Measurements from ENCODE around the gene SH3BP5.

The SH3BP5 gene

DNA sequence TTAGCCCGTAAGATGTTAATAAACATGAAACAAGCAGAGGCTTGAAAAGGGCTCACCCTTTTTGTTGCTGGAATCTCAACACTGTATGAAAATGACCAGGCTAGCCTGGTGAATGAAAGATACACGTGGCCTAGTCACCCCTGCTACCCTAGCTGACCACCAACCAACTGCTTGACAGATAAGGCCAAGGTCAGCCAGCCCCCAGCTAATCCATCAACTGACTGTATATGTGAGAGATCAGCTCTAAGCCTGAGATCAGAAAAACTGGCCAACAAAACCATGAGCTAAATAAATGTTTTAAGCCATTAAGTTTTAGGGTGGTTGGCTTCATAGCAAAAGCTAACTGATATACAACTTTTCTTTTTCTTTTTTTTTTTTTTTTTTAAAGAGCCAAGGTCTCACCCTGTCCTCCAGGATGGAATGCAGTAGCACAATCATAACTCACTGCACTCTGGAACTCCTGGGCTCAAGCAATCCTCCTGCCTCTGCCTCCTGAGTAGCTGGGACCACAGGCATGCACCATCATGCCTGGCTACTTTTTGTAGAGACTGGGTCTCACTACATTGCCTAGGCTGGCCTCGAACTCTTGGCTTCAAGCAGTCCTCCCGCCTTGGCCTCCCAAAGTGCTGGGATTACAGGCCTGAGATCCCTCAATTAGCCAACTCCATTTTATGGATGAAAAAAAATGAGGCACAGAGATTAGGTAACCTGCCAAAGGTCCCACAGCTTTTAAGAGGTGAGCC lies 34.6 kb downstream of the SH3BP5 start:
- DNase-seq (ENCODE audit: low spot score): no peak

DNA sequence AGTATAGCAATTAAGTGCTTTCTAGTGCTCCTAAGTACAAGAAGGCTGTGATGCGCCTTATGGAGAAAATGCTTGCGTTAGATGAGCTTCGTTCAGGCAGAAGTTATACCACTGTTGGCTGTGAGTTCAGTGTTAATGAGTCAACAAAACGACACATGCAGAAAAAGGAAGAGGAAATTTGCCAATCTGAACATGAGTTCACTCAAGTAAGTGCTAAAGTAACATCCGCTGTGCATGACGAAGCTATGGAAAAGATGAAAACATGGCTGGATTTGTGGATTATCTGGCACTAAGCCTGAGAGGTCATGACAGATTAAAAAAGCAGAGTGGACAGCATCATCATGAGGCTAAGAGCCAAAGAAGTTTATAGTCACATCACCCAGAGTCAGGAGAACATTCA lies 36.9 kb downstream of the SH3BP5 start:
- peak; percentile 95 for DNase-seq (ENCODE audit: low spot score)

DNA sequence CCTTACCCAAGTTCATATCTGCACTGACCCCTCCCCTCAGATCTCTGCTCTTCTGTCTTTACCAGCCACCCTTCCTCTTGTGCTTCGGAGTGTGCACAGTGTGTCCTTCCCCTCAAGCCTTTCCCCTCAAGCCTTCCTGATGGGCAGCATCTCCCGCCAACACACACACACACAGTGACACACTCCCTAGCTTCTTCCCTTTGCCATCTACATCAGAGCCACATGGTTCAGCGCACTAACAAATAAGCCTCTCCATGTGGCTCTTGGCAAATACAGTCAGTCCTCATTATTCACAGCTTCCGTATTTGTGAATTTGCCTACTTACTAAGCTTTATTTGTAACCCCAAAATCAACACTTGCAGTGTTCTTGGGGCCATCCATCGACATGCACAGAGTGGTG lies 37.5 kb downstream of the SH3BP5 start:
- no peak for DNase-seq (ENCODE audit: low spot score)

DNA sequence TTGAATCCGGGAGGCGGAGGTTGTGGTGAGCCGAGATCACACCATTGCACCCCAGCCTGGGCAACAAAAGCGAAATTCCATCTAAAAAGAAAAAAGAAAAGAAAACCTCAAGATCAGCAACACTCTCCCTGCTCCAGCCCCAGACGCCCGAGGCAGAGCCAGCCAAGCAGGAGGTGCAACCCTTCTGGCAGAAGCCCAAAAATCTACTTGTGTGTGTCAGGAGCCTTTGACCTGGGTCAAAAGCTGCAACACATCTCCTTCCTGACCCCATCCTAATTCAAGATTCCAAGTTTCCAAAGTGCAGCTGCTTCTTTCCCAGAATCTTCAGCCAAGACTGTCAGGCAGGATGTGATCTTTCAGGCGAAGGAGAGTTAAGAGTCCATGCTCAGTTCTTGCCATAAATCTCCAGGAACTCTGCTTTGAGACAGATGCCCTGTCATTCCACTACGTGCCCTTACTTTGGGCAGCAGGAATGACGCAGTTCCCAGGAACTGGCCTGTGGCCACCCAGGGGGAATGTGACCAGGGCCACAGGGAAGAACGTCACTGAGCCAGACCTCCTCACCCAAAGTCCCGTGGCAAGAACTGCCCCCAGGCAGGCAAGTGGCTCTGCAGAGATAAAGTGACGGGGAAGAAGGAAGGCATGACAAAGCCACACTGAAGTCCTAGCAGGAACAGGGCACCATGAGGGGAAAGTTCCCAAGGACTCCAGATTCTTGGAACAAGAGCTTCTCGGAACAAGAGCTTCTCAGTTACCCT lies 39.4 kb downstream of the SH3BP5 start:
- peak; percentile 53 for DNase-seq (ENCODE audit: low spot score)

DNA sequence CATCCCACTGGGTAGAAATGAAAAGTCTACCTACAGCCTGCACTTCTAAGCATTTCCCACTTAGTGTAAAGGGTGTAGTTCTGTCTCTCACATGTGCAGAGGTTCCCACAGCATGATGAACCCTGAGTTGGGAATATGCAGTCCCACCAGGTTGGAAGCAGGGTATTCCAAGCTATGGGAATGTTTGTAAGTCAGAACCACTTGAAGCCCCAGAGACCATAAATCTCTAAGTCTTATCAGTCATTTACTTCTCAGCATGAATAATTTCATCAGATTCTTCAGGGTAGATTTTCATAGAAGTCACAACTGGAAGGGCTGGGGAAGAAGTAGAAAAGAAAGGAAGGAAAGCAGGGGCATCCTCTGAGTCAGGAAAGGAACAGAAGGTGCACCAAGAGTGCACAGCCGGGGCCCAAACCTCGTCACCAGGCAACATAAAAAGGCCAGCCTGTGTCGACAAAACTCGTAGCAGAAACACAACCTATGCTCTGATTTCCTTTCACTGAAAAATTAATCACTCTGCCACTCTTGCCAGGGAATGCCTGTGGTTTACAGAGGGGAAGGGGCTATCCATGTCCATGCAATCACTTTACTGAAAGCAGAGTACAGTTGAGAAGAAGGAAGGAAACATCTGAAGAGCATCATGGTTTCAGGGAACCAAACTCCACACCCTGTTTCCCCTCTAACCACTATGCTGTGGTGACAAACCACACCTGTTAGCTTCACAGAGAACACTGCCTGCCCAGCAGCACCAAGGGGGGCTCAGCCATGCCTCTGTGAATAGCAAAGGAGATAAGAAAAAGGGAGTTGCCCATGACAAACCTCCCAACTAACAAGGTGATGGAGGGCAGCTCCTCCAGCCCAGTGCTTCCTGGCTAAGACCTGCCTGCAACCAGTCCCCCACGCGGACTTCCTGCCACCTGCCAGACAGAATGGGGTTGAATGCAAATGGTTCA lies 40.5 kb downstream of the SH3BP5 start:
- no peak for DNase-seq (ENCODE audit: low spot score)

DNA sequence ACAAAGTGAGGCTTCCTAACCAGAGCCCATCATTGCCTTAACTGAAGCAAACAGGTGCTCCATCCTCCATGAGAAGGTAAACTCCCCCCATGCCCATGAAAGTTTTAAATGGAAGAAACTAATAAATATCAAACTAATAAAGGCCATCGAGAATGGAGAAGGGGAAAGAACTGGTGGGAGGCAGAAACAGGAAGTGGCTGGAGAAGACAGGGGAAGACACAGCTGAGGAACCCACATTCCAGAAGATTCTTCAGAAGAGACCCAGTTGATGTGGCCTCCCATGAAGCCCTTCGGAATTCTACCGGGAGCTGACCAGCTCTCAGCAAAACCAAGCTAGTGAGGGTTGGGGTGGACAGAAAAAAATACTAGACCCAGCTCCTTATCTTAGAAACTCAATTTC lies 41.6 kb downstream of the SH3BP5 start:
- no peak for DNase-seq (ENCODE audit: low spot score)

DNA sequence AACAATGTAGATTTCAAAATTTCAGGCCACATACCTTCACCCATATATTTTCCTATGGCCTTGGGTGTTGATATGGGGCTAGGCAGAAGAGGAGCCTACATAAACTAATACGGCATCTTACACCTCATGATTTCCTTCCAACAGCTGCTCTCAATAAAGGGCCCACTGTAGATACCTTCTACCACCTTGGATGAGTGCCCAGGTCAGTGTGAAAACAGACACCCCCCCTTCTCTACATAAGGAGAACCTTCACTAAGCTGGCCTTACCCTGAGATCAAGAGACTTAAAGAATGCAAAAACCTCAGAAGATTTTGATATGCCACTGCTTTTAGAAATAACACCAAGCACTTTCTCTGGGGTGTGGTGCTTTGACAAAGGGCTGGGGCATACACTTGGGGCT lies 42.7 kb downstream of the SH3BP5 start:
- DNase-seq (ENCODE audit: low spot score): no peak

DNA sequence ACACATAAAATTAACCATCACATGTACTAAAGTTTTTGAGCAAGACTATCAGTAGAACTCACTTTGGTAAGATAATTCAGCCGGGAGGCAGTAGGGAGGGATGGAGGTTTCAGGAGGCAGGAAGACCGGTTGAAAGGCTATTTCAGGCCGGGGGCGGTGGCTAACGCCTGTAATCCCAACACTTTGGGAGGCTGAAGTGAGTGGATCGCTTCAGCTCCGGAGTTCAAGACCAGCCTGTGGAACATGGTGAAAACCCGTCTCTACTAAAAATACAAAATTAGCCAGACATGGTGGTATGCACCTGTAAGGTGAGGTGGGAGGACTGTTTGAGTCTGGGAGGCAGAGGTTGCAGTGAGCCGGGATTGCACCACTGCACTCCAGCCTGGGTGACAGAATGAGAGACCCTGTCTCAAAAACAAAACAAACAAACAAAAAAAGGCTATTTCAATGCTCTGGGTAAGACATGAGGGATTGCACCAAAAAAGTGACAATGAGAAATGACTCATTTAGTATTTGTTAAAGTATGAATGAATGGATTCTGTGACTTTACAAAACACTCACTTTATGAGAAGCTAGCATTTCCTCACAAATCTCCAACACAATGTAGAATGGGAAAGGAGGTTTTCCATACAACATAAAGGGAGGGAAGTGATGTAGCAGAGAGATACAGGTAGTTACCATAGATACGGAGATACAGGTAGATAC lies 43.9 kb downstream of the SH3BP5 start:
- no peak for DNase-seq (ENCODE audit: low spot score)

DNA sequence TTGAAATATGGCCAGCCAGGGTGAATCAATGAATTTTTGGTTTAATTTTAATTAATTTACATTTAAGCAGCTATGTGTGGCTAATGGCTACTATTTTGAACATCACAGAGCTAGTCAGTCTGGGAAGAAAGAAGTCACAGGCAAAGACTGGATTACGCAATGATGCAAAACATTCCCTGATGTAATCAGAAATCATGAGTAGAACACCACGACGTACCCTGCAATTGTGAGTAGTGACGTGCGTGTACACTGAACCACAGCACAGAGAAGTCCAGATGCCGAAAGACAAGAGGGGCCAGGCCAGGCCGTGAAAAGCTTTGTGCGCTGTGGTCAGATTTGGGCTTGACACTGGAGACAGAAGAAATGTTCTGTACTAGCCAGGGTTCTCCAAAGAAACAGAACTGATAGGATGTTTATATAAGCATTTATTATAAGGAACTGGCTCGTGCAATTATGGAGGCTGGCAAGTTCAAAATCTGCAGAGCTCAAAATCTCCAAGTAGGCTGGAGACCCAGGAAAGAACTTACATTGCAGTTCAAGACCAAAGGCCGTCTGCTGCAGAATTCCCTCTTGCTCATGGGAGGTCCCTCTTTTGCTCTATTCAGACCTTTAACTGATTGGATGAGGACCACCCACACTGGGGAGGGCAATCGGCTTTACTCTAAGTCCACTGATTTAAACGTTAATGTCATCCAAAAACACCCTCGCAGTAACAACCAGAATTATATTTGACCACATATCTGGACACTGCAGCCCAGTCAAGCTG lies 44.6 kb downstream of the SH3BP5 start:
- DNase-seq (ENCODE audit: low spot score): no peak

DNA sequence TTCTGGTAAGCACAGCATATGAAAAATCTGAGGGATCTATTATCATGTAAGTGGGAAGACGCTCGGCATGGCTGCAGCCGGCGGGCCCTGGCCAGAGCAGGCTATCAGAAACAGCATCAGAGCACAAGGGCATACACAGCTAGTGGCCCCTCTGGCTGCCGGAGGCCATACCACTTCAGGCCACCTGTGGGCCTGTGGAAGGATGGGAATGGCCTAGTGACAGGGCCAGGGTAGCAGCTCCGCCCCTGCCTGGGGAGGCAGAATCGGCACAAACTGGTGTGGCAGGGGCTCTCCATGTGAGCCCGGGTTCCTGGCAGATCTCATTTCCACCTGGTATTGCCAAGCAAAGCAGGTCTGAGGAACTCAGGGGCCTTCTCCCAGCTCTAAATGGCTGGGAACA lies 46.4 kb downstream of the SH3BP5 start:
- no peak for DNase-seq (ENCODE audit: low spot score)

DNA sequence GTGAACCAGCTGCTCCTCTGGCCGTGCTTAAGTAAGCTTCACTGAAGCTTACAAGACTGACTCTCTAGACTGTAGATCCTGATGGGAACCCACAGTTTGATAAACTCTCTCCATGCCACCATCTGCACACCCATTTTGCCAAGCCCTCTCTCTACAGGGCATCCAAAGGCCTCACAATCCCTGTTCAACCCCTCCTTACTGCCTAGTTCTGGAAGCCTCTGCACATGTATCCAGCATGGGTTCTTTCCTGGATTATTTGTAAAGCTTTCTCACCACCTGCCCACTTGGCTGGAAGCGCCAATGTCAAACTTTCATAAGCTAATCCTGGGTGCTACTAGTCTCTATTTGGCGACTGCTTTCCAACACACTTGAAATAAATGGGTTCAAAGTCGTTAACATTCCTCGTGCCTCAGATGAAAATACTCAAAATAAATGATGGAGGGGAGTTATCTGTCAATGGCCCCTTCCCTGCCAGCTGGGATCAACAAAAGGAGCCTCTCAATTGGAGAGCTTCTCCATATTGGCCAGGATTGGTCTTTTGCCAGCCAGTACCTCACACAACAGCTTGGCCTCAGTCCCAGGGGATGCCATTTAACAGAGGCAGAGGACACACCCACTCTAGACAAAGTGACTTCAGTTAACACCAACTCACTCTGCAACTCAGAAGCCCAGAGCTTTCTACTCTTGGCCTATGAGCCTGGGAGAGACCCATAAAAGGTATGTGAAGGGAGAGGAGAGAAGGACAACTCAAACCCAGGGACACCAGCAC lies 48.1 kb downstream of the SH3BP5 start:
- no peak for DNase-seq (ENCODE audit: low spot score)

DNA sequence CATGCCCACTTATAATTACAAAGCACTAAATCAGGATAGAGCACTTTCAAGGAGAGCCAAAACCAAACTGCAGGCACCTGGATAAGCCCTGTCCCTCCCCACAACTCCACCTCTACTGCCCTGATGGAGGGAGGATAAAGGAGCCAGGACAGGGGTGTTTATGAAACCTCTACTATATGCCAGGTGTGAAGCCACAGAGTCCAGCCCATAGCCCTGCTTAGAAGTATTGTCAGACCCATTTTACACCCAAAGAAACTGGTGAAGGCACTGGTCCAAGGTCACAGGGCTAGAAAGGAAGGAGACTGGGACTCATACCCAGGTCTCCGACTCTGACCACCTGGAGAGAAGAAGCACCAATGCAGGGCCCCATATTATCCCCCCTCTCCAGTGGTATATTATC lies 48.7 kb downstream of the SH3BP5 start:
- DNase-seq (ENCODE audit: low spot score): no peak

DNA sequence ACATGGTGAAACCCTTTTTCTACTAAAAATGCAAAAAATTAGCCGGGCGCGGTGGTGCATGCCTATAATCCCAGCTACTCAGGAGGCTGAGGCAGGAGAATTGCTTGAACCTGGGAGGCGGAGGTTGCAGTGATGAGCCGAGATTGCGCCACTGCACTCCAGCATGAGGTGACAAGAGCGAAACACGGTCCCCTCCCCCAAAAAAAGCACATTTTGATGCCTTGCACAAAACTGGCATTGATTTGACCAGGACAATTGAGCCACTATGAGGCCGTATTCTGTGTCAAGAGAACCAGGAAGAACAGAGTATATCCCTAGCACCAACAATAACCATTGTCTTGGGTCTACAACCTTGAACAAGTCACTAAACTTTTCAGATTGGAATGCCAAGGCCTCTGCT lies 50.6 kb downstream of the SH3BP5 start:
- DNase-seq (ENCODE audit: low spot score): no peak

DNA sequence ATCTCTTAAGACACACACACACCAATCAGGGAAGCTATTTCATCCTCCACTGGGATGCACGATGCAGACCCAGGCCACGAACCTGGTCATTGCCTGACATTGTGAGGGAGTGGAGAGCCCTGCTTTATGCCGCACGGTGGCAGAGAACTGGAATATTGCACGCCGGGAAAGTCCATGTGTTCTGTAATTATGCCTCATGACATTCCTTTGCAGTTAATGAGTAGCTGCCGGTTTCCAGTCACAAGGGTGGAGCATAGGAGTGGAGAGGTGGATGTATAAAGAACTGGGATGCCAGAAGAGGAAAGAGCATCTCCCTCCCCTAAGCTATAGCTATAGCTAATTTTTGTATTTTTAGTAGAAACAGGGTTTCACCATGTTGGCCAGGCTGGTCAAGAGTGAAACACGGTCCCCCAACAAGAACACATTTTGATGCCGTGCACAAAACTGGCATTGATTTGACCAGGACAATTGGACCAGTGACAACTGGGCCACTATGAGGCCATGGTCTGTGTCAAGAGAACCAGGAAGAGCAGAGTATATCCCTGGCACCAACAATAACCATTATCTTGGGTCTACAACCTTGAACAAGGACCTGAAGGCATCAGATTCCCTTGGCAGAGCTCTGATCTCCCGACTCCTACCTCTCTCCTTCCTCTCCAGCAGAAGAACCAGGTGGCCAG lies 51.4 kb downstream of the SH3BP5 start:
- DNase-seq (ENCODE audit: low spot score): no peak

DNA sequence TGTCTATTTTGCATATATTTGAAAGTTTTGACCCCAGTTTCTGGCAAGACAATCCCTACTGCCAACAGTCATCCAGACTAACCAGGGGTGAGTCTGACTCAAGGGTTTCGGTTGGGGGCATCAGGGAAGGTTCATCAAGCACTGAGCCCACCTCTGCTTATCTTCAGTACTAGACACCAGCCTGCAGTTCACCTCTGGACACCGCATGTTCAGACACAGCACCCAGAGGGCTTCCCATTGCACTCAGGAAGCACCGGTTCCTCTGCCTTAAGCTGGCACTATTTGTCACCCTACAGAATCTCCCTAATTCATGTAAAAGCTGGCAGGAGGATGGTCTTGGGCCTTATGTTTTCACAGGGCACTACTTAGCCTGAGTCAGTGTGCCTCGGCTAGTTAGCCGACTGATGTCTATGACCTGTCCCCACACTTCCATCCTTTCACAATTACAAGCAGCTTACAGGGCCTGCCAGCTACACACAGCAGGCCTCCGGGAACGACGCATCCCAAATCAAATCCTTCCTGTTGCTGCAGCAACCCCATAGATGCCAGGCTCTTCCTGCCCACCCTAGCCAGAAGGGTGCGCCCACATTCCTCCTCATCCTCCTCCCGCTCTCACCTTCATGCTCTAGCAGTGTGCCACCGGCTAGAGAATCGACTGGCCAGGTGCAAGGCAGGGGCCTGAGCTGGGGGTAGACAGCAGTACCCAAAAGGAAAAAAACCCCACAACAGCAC lies 52.5 kb downstream of the SH3BP5 start:
- DNase-seq (ENCODE audit: low spot score): no peak

DNA sequence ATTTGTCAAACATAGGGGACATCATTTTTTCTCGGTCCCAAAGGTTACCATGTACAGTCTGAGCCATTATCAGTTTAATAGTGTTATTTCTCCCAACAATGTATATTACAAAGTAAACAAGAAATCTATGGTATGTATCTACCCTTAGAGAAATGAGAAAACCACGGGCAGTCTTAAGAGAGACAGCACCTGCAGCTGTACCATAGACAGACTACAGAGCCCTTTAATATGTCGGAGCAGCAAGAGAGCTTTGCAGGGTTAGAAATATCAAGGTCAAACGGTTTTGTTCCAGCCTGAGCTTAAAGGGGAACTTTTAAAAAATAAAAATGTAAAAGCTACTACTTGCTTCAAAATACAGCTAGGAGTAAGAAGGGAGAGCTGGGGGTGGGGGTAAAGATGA lies 53.2 kb downstream of the SH3BP5 start:
- DNase-seq (ENCODE audit: low spot score): no peak

DNA sequence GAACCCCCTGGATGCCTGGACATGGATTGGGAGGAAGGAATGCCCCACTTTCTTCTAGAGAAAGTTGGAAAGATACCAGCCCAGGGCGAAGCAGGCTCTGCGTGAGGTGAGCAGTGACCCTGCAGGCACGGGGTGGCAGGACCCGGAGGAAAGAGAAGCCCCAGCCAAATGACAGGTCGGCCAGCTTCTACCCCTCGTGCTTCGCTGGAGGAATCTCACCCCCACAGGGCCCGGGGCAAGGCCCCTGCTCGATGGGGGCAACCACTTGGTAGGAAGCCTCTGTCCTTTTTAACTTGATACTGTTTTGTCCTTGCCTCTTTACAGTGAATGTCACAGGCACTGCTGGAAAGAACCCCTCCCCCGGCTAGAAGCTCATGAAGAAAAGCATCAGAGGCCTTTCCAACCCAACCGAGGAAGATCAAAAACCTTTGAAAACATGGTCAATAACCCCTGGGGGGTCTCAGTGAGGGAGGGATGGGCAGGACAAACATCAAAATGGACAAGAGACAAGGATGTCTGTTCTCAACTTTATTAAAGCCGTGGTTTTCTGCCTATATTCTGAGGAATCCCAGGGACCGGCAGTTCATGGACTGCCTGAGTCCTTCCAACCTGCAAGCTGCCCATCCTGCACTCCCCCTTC lies 54.4 kb downstream of the SH3BP5 start:
- DNase-seq (ENCODE audit: low spot score): no peak

DNA sequence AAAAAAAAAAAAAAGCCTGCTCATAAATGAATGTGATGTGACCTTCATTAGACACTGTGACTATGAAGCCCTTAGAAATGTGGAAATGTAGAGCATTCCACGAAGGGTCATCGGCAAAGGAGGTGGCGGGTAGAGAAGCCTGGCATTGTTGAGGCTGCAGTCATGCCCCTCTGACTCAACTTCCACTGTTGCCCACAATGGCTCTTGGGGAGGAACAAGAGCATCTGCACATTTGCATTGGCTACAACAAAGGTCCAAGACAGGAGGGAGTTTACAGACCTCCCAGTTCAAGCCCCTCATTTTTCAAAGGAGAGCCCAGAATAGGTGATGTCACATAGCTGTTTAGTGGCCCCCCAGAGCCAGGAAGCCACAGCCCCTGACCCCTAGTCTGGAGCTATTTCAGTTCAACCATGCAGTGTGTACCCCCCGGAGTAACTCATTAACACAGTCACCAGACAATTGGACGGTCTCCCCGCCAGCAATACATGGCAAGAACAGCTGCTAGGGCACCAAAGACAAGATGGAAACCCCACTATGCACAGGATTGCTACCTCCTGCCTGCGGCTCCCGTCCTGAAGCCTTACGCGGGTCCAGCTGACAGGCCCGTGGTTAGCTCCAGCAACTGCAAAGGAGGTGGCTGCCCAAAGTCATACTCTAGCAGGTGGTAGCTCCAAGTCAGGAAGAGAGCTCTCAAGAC lies 56.2 kb downstream of the SH3BP5 start:
- DNase-seq (ENCODE audit: low spot score): peak; percentile 34

All from kidney capillary endothelial cell (primary cell).